Pancreas (tissue), 10 donors: ENCODE data around the gene RNF182. TPM values are rescaled to one million over a fixed set of nuclear protein-coding genes. Genes with fewer than 3 reads are reported as not detected.

Experiments
- ATAC-seq, 4 donors: fragments of 200-7000 bp; cut with Tn5 transposase; one replicate each; pipeline versions ENCODE4 v1.8.0 to v1.9.1; 2020; ENCODE audit warnings: mild to moderate bottlenecking in 4 of 4, moderate library complexity in 4 of 4
- DNase-seq, 6 donors: peaks; one replicate each; pipeline ENCODE4 v3.0.0-alpha.2; 2020
- FAIRE-seq: peaks from 2 replicates; lab custom pipeline; 2012; peaks lifted over from hg19 to GRCh38; lab: Jason Lieb, UNC
- H3K27ac ChIP-seq, 4 donors: fragments of 200-600 bp; sonication (generic); 1 replicate in 3 of 4; 2 replicates in 1 of 4; pipeline versions ENCODE4 v1.5.0 to v1.8.0; 2020
- H3K27me3 ChIP-seq, 4 donors: fragments of 200-600 bp; one replicate each; pipeline ENCODE4 v1.8.0; 2021
- H3K36me3 ChIP-seq, 3 donors: fragments of 200-600 bp; sonication (generic) in 1 of 3; one replicate each; pipeline versions ENCODE4 v1.5.0 to v1.8.0; 2020 to 2021
- H3K4me1 ChIP-seq, 3 donors: fragments of 200-600 bp; one replicate each; pipeline ENCODE4 v1.8.0; 2021
- H3K4me3 ChIP-seq, 4 donors: fragments of 200-600 bp; sonication (generic) in 2 of 4; one replicate each; pipeline versions ENCODE4 v1.5.0 to v1.8.0; 2020 to 2021
- H3K9me3 ChIP-seq, 4 donors: fragments of 200-600 bp; one replicate each; pipeline ENCODE4 v1.8.0; 2021
- WGBS, 2 donors: extraction: QIAGEN DNeasy Blood & Tissue Kit; methylation state at CpG; one replicate each; pipeline ENCODE4 v1.1.7; 2013; 5-methylcytosine and 5-hydroxymethylcytosine counted together
- intact Hi-C, 3 donors: fragments of 100-400 bp; cut with DNase I; formaldehyde crosslinking; loops; one replicate each; pipeline versions ENCODE4 v1.11.1 to v1.14.2; 2022
- polyA plus RNA-seq, 2 donors: library from polyadenylated mRNA; stranded (reverse); fragments of 200-250 nt; gene quantifications; one replicate each; pipeline ENCODE4 v1.2.3, GENCODE V29; 2013
- total RNA-seq, 6 donors: library from RNA; stranded (reverse); fragmentation: NEBNext Ultra II Directional in 4 of 6; extraction: Animal tissue kit (Norgen Biotek cat#: 25700) in 4 of 6; gene quantifications; one replicate each; pipeline versions ENCODE4 v1.2.1 to v1.2.4, GENCODE V29; 2021 to 2023
- TF ChIP-seq, protein P1 (sequence below), 4 donors: fragments of 200-600 bp; sonication (generic) in 3 of 4; IDR thresholded peaks; one replicate each; pipeline versions ENCODE4 v1.5.0 to v1.8.0; 2021; ENCODE audit warnings: antibody characterized with exemption in 4 of 4
- donor health status: healthy with polysubstance abuse.
- donor health status: DM: no; HTN: no; CAD: no; lungs with moderate emphysema.
- donor health status: DM: no; HTN: no; CAD: no.
- donor health status: control.
- donor health status: control.
- donor health status: Bipolar disorder and iron deficiency.
- donor health status: DM: yes; HTN: yes; CAD: no.
- donor health status: DM: no; HTN: no; CAD: no.
- donor health status: DM: no; HTN: no; CAD: no.
- donor health status: DM: yes; HTN: yes; CAD: no.

Gene RNF182
- total and polyA plus RNA-seq, 8 donors = 0.34 to 2.2 (median 0.77) TPM

DNA sequence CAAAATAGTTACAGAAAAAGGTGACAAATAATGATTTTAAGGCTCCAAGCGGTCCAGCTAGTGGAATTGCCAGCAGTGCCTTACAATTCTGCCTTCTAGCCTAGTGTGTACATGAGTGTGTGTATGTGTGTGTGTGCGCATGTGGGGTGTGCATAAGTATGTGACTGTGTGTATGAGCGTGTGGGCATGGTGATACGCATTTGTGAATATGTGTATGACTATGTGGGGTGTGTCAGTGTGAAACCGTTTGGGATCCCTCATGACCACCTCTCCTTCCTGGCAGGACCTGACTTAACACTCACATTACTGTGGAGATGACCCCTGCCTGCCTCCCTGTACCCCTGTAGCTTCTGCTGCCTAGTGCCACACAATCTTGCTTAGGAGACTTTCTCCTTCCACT lies 40.4 kb upstream of the RNF182 start:
- WGBS, 2 donors = 75 to 77% methylated on average over 5 of the region's 5 CpGs
- Histone ChIP-seq H3K9me3 (no peaks in the 10 kb centered on the region), H3K36me3 (no peaks in the 10 kb centered on the region), H3K27me3 (no peaks in the 10 kb centered on the region), H3K27ac (no peak overlapping the region), H3K4me1 (no peaks in the 10 kb centered on the region), H3K4me3 (no peak overlapping the region)
- no peak for ATAC-seq
- intact Hi-C loops = no loop called here
- no peak for FAIRE-seq
- no peak for DNase-seq
- TF ChIP-seq, protein P1, sequence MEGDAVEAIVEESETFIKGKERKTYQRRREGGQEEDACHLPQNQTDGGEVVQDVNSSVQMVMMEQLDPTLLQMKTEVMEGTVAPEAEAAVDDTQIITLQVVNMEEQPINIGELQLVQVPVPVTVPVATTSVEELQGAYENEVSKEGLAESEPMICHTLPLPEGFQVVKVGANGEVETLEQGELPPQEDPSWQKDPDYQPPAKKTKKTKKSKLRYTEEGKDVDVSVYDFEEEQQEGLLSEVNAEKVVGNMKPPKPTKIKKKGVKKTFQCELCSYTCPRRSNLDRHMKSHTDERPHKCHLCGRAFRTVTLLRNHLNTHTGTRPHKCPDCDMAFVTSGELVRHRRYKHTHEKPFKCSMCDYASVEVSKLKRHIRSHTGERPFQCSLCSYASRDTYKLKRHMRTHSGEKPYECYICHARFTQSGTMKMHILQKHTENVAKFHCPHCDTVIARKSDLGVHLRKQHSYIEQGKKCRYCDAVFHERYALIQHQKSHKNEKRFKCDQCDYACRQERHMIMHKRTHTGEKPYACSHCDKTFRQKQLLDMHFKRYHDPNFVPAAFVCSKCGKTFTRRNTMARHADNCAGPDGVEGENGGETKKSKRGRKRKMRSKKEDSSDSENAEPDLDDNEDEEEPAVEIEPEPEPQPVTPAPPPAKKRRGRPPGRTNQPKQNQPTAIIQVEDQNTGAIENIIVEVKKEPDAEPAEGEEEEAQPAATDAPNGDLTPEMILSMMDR (IDR thresholded peaks at IDR 0.05) = no peak

DNA sequence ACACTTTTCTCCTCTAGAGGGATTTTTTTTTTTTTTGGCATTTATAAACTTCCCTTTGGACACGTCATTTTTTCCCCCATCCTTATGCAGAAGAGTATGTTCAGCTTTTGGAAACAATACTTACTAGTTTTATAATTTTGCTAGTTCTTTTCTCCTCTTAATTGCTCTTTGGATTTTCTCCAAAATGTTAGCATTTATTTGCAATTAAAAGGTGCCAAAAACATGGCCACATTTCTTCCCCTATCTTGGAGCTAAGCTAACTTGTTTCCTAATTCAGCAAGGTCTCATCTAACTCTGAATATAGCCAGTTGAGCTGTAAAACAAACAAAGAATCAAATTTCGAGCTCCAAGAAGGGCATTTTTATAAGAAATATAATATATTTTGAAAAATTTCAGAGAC lies 39.2 kb upstream of the RNF182 start:
- H3K4me3 ChIP-seq = no peak overlapping the region
- H3K27ac ChIP-seq = no peak overlapping the region
- no peaks in the 10 kb centered on the region for H3K9me3 ChIP-seq
- DNase-seq (no peak), FAIRE-seq (no peak), ATAC-seq (no peak)
- TF ChIP-seq, protein P1 (IDR thresholded peaks at IDR 0.05) = no peak
- WGBS, 2 donors = 43 to 48% methylated on average over 2 of the region's 2 CpGs
- no peaks in the 10 kb centered on the region for H3K27me3 ChIP-seq
- H3K36me3 ChIP-seq = no peaks in the 10 kb centered on the region
- no peaks in the 10 kb centered on the region for H3K4me1 ChIP-seq
- intact Hi-C loops = no loop called here

DNA sequence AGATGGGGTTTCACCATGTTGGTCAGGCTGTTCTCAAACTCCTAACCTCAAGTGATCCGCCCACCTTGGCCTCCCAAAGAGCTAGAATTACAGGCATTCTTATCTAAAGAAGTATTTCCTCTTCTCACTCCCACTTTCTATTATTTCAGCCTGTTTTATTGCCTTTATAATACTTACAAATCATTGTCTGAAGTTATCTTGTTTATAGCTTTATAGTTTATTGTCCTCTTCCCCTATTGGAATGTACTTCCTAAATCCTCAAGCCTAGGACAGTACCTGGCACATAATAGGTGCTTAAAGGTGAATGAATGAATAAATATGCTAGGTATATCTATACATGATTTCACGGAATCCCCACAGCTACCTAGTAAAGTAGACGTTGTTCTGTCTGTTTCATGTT lies 37.8 kb upstream of the RNF182 start:
- no peak for FAIRE-seq
- ATAC-seq = no peak
- no peaks in the 10 kb centered on the region for H3K9me3 ChIP-seq
- TF ChIP-seq, protein P1 (IDR thresholded peaks at IDR 0.05) = no peak
- no peak overlapping the region for H3K4me3 ChIP-seq
- WGBS, 2 donors = 82 to 93% methylated on average over 3 of the region's 3 CpGs
- H3K27ac ChIP-seq = no peak overlapping the region
- H3K4me1 ChIP-seq = no peaks in the 10 kb centered on the region
- no peaks in the 10 kb centered on the region for H3K36me3 ChIP-seq
- intact Hi-C loops = no loop called here
- H3K27me3 ChIP-seq = no peaks in the 10 kb centered on the region
- DNase-seq = no peak

DNA sequence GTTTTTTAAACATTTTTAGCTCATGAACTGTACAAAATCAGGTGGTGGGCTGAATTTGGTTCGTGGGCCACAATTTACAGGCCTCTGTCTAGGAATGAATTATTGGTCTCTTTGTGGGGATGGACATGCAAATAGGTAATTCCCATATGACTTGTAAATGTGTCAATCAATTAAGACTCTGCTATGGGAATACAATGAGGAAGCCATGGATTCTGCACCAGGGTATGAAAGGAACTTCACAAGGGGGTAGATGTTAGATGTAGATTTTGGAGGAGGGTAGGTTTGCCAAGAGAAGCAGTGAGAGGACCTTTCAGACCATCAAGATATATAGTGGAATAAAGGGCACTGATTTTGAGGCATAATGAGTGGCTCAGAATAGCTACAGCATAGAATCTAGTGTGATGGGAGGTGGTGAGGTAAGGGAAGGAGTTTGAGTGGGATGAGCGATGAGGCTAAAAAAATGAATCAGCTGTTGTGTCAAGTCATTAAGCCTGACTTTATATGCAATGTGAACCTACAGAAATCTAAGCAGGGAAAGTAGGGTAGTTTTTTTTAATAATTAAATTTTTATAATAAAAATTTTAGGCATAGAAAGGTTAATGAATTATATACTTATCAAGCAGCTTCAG lies 32.6 kb upstream of the RNF182 start:
- H3K27me3 ChIP-seq = no peaks in the 10 kb centered on the region
- DNase-seq (no peak), ATAC-seq (no peak), FAIRE-seq (no peak)
- H3K36me3 ChIP-seq = no peaks in the 10 kb centered on the region
- WGBS, 2 donors = 88 to 94% methylated on average over 2 of the region's 2 CpGs
- H3K27ac ChIP-seq = no peak overlapping the region
- intact Hi-C loops = no loop called here
- TF ChIP-seq, protein P1 (IDR thresholded peaks at IDR 0.05) = no peak
- H3K4me1 ChIP-seq = no peaks in the 10 kb centered on the region
- no peaks in the 10 kb centered on the region for H3K9me3 ChIP-seq
- H3K4me3 ChIP-seq = no peak overlapping the region

DNA sequence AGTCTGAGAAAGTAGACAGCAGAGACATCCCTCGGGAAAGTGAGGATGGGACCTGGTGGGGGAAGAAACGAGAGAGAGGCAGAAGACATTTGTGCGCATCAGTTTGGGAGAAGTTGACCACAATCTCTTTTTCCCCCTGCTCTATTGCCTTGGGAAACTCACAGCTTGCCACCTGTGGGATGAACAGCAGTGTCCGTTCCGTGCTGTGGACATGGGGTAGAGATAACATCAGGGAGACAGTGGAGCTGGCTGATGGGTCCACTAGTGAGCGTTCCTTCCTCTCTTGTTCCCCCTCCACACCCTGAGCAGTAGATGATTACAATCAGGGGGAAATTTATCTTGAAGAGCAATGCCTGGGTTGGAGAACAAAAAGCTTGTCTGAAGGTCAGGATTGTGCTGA lies 21.8 kb upstream of the RNF182 start:
- Histone ChIP-seq H3K27ac (no peak overlapping the region), H3K27me3 (peaks cover 0 to 4% (median 0%) of the 10 kb centered on the region in 4 donors), H3K4me1 (no peaks in the 10 kb centered on the region), H3K36me3 (no peaks in the 10 kb centered on the region), H3K9me3 (no peaks in the 10 kb centered on the region), H3K4me3 (no peak overlapping the region)
- WGBS, 2 donors = 69 to 75% methylated on average over 6 of the region's 6 CpGs
- intact Hi-C loops = loop anchor here in 1 of 3 donors (10.0 kb wide), 1 partner anchor 162 kb away; no protein-coding TSS in a partner anchor
- FAIRE-seq (no peak), ATAC-seq (no peak), DNase-seq (no peak)
- TF ChIP-seq, protein P1 (IDR thresholded peaks at IDR 0.05) = no peak
